NCI-H2196 treated with DMSO at 0.1 percent for 48 hours (cell line): ENCODE results near the gene EWSR1.
A peak's percentile ranks its signal among the peaks of the same experiment; 100 is the strongest.
"Not testable (repeated sequence)": the region's sequence is repeated elsewhere in the genome, so short reads cannot be mapped to it uniquely, and the experiment has no call there.

ENCODE experiments used
- DNase-seq: peaks from one replicate; lab custom pipeline; 2025; ENCODE audit not compliant: unreplicated experiment; lab: John Stamatoyannopoulos, UW

The EWSR1 gene

DNA sequence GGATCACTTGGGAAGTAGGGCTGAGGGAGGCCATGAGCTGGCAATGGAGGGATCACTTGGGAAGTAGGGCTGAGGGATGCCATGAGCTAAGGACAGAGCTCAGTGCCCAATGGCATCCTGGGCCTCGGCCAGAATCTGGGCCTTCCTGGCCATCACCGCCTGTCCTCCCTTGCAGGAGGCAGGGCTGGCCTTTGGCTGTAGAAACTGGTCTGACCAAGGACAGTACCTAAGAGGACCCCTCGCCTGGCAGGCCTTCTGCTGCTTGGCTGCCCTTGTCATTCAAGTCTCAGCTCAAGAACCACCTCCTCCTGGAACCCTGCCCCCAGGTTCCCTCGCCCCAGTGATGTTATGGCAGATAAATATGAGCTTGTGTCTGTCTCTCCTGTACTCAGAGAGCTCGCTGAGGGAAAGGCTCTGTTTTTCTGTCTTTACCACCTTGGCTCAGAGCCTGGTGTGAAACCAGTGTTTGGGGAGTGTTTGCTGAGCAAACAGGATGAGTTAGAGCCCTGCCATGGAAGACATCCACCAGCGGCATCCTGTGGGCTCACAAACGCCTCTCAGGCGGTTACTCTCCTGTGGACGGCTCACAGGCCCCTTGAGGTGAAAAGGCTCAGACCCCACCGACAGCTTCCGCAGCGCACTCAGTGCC is 66.8 kb downstream of the EWSR1 start:
- DNase-seq = no peak

DNA sequence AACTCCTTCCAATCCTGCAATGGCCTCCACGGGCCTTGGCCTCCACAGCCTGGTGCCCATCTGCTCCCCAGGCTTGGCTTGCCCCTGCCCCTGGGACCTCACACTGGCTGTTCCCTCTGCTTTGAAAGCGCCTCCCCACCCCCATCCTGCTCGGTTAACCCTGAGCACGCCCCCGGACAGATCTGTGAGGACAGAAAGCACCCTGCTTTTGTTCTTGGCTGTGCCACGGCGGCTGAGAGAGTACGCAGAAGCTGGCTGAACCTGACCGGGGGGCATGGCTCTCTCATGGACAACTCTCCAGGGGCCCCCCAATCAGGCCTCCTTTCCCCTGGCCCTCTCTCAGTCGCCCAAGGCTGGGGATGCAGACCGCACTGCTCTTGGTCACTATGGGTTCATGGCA is 67.6 kb downstream of the EWSR1 start:
- no peak for DNase-seq

DNA sequence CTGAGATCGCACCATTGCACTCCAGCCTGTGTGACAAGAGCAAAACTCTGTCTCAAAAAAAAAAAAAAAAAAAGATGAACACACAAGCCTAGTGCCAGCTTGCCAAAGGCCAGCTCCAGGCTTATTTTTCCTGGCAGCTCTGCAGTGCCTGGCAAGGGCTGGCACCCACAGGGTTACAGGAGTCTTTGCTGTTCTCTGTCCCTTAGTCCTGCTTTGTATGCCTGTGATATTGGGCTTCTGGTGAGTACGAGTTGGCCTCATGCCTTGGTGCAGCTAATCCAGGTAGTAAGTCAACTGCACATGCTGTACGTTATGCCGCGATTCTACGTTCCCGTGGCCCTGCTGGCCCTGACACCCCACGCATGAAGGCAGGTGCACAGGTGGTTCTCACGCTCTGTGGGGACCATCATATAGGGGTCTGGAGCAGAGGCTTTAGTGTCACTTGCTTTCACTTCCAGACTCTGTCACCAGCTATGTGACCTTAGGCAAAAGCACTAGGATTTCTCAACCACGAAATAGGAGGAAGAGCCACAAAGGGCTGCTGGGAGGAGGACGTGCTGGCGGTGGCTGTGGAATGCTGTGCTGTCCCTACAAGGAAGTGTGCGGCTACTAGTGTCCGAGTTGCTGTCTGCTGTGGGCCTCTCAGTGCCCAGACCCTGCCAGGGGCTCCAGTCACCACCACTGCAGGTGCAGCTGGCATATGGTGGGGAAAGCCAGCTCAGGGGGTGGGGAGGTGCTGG is 68.9 kb downstream of the EWSR1 start:
- no peak for DNase-seq

DNA sequence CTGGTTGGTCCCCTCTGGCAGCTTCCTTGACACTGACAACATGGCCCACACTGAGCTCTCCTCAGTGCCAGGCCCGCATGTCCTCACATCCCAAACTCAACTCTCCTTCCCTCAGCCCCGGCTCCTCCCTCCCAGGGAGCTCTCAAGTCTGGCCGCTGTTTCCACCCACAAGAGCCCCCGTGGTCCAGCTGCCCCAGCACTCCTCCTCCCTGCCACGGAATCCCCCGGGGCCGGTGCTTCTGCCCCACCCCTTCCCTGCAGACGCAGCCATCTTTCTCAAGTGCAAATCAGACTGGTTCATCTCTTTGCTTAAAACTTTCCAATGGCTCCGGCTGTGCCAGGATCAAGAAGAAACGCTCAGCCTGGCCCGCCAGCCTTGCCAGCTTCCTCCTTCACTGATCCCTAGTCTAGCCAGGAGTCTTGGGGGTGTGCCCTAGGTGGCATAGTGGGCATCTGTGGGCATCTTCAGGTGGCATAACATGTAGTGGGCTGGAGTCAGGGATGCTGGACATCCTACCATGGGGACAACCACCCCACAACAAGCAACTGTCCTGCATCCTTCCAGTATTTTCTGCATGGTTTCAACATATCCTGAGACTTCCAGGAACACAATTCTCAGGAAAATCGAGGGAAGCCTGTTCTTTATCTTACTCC is 69.7 kb downstream of the EWSR1 start:
- DNase-seq = no peak

DNA sequence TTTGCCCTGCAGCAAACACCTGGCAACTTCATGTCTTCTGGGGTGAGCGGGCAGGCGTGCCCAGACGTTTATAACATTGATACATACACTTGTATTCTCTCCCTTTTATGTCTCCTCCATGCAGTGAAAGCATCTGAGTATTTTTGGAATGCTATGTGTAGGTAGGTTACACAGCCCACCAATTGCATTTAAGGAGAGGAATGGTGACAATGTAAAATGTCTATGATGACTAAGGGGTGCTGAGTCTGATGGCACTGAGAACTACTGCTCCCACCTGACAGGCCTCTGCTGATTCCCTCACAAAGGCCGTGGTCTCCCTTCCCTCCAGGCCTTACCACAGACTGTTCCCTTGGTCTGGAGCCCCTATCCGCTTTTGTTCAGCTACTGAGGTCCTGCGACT is 70.3 kb downstream of the EWSR1 start:
- no peak for DNase-seq

DNA sequence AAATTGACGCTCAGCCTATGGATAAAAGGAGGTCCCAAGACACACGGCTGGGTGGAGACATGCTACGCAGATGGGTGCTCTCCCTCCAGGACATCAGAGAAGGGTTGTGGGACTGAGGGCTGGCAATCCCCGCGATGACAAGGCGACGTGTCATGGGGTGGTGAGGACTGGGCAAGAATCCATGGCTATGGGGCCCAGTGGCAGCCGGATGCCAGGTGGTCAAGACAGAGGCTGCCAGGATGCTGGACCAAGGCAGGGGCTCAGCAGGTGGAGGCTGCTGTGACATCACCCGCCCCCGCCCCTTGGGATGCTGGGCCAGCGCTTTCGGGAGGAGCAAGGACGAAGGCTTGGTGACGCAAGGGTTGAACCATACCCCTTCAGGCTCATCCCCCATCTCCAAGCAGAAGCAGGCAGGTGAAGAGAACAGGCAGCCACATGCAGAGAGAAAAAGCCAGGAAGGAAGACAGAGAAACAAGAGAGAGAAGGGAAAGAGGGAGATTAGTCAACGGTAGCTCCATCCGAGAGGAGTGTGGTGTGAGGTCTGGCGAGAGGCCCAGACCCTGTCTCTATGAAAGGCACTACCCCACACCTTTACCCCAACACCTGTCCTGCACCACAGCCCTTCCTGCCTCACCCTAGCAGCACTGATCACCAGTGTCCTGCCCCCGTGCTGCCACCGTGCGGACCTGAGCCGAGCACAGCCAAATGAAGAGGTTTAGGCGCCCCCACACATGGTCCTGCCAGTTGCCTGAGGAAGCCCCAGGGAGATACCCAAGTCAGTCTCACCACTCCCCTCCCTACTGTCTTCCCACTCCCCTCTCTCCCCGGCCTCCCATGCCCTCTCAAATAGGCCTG is 71.5 kb downstream of the EWSR1 start:
- no peak for DNase-seq

DNA sequence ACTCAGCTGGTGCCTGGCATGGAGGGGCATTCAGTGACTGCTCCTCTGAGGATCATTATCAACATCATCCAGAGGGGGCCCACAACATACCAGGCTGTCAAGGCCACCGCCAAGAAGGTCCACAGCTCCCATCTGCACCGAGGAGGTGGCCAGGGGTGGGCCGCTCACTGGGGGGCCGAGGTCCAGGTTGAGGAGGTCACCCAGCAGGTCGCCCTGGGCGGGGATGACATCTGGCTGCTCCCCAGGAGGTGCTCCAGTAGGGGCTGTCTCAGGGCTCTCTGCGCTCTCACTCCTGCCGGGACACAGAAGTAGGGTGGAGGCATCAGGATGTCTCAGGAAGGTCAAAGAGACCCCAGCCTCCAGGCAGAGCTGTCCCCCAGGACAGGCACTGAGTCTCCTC is 72.5 kb downstream of the EWSR1 start:
- DNase-seq = no peak

DNA sequence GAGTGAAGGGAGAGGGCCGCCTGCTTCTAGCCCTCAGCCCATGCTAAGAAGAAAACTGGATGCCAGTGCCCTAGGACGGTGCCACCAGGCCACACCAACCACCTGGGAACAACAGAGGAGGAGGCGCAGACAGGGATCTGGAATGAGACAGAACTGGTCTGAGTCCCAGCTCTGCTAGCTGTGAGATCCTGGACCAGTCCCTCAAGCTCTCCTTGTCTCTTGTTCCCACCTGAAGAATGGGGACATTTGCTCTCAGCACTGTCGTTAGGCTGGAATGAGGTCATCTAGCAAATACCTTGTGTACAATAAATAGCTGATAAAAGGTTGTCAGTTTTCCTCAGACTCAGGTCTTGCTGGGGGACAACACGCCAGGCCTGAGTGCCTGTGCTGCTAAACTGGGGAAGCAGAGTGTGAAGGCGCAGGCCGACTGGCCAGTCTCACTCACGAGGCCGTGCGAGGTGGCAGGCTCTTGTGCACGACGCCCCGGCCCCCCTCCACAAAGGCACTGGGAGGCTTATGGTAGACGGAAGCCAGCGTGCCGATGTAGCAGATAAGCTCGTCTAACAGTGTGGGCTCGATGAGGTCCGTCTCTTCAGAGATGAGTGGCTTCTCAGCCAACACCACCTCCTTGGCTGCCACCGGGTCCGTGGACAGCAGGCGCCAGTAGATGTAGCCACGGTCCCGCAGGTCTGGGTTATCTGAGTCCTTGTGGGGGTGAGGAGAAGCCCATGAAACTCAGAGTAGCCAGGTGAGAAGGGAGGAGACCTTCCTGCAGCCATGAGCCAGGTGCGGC is 73.2 kb downstream of the EWSR1 start:
- DNase-seq = no peak

DNA sequence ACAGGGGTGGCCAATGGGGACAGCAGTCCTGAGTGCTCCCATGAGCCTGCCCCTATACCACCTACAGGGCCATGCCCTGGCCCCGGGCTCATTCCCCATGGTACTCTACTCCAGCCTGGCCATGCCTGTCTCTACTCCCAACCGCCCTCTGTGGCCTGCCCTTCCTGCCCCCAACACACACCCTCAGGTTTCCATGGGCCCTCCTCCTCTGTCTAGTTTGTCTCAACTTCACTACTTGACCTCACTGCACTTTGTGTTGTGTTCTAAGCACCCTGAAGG is 73.7 kb downstream of the EWSR1 start:
- no peak for DNase-seq

DNA sequence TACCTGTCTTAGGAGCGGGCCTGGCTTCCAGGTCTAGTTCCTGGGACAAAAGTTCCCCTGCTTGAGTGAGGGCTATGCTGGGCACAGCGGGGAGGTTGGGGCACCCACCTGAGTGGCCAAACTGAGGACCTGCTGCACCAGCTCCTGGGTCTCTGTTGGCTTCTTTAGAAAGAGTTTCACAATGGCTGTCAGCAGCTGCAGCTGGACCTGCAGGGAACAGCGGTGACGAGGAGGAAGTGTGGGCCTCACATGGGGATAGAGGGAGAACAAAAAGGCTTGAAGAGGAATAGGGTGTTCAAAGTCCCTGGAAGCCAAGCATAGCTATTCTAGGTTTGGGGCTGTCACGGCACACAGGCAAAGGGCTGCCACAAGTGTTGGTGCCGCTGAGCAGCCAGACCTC is 74.1 kb downstream of the EWSR1 start:
- no peak for DNase-seq

DNA sequence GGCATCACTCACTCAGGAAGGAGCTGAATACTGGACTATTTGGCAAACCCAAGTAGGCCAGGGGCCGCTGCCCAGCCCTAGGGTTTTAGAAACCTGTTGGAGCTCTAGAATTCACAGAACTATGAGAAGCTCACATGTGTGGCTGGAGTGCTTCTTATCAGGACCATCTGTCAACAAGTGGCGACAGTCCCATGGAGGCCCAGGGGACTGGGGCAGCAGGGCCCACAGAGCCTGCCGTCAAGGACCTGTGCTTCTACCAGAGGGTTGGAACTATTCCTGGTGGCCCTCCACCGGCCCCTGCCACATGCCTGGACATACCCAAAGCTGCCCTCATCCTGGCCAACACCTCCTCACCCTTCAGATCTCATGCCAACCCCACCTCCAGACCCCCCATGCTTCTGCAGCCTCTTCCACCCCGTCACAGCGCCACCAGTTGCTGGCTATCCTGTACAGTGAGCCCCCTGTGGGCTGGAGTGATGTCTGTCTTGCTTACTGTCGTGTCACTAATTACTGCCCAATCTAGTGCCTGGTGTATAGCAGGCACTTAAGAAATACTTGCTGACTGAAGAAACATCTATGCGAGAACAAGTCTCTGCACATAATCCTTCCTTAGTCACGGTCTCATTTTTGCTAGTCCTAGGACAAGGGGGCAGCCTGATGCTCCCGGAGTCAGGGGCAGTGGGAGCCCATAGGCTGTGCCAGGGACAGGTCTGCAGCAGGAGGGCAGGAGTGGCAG is 74.7 kb downstream of the EWSR1 start:
- no peak for DNase-seq

DNA sequence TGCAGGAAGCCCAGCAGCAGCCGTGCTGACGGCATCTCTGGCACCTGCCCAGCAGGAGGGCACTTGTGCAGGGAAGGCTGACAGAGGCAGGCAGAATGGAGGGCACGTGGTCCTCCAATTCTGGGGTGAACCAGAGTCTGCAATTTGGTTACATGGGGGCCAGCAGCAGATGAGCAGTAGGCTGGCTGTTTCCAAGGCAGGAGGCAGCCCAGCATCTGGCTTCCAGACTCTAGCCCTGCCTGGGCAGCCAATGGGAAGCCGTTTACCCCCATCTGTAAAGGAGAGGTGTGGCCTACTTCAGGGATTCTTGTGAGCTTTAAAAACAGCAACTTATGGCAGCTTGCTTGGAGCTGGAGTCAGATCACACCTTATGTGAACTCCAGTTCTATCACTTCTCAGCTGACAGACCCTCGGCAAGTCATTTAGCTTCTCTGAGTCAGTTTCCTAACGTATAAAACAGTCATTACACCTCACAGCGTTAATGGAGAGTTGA is 75.3 kb downstream of the EWSR1 start:
- DNase-seq = no peak

DNA sequence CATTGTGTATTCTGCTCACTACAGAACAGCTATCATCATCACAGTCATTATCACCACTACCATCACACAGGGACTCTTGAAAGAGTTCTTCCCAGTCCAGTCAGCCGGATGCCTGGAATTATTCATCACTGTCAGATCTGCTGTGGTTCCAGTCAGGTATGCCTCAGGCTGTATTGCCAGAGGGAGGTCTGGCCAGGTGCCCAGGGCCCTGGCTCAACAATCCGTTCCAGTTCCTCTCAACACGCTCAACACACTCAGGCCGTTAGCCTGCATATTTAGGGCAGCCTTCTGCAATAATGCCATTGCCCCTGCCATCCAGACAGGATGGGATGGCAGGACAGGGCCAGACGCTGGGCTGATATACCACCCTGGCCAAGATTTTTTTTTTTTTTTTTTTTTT is 76.1 kb downstream of the EWSR1 start:
- DNase-seq = peak; percentile 38

DNA sequence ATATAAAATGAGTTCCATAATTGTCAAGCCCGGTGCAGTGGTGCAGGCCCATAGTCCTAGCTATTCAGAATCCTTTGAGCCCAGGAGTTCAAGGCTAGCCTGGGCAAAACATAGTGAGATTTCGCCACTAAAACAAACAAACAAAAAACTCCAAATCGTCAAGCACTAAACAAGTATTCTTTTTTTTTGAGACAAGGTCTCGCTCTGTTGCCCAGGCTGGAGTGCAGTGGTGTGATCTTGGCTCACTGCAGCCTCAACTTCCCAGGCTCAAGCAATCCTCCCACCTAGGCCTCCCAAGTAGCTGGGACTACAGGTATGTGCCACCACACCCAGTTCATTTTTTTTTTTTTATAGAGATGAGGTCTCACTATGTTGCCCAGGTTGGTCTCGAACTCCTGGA is 76.8 kb downstream of the EWSR1 start:
- DNase-seq = not testable (repeated sequence)

DNA sequence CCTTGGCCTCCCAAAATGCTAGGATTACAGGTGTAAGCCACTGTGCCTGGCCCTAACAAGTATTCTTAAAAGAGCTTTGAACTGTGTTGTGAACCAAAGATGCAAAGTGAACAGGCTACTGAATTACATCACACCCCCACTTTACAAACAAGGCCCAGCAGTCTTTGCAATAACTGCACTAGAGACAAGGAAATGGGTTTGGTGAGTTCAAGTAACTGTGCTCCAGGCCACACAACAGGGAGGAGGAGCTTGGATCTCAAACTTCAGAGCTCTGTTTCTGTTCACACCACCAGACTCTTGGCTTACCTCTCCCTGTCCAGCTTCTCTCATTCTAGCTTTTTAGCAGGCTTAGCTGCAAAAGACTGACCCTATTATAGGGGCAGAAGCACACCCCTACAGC is 77.9 kb downstream of the EWSR1 start:
- no peak for DNase-seq

DNA sequence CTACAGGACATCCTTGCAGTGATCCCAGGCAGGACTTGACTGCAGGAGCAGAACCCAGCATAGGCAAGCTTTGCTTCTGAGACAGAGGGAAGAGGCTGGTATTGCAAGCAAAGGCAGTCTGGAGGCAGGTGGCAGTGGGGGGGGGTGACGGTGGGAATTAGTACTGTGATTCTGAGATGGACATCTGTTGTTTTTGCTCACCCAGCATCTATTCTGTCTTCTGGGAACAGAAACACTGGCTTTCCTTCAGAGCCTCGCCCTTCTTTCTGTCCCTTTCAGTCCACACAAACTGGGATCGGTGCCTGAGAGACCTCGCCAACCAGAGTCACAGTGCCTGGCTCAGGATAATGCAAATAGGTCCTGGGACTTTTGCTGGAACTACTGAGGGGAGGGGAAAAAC is 78.6 kb downstream of the EWSR1 start:
- DNase-seq = no peak

DNA sequence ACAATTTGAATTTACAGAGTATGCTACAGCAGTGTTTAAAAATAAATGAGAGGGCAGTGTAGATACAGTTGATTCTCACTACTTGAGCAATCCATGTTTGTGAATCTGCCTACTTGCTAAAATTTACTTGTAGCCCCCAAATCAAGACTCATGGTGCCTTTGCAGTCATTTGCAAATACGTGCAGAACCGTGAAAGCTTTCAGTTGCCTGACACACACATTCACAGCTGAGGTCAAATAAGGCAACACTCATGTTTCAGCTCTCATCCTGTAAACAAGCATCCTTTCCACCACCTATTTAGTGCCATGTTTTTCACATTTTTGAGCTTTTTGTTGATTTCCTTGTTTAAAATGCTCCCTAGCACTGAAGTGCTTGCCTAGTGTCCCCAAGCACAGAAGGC is 80.0 kb downstream of the EWSR1 start:
- DNase-seq = no peak

DNA sequence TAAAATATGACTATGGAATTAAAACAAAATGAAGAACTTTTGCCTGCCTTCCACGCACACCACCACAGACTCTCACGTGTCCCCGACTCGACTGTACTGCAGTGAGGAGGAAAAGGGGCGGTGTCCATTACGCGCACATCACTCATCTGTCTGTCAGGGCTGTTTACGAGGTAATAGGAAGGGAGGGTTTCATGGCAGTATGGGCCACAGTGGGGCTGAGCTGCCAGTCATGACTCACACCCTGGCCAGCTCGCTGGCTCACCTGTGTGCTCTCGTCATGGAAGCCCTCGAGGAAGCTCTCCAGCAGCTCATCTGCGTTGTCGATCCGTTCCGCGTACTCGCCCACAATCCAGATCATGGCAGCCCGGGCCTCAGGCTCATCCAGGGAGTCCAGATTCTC is 80.9 kb downstream of the EWSR1 start:
- no peak for DNase-seq
